Mesodermal cell (in vitro differentiated cells): ENCODE results near the gene PDE4B.
A peak's percentile ranks its signal among the peaks of the same experiment; 100 is the strongest.

Experiments used
- H3K27ac ChIP-seq: 2 replicates; pipeline ENCODE4 v1.7.0; 2013; ENCODE audit warnings: mild to moderate bottlenecking, low read depth, low read length, moderate library complexity; ENCODE audit not compliant: severe bottlenecking
- H3K36me3 ChIP-seq: 2 replicates; pipeline ENCODE4 v1.7.1; 2013; ENCODE audit warnings: mild to moderate bottlenecking, low read length, moderate library complexity; ENCODE audit not compliant: control insufficient read depth, insufficient read depth
- H3K4me1 ChIP-seq: one replicate; pipeline ENCODE4 v1.7.1; 2013; ENCODE audit warnings: mild to moderate bottlenecking, low read length; ENCODE audit not compliant: insufficient read depth, control insufficient read depth, poor library complexity, severe bottlenecking
- H3K4me3 ChIP-seq: 2 replicates; pipeline ENCODE4 v1.7.0; 2013; ENCODE audit warnings: low read length, control low read depth, mild to moderate bottlenecking; ENCODE audit not compliant: insufficient read depth, poor library complexity, severe bottlenecking; ENCODE audit errors: extremely low read depth
- H3K9me3 ChIP-seq: 2 replicates; pipeline ENCODE4 v1.7.1; 2013; ENCODE audit warnings: mild to moderate bottlenecking, low read length, moderate library complexity; ENCODE audit not compliant: control insufficient read depth
- WGBS, 2 experiments: methylation state at CpG; one replicate each; pipeline ENCODE4 v1.1.5; 2013; ENCODE audit warnings: missing lambda C conversion rate in 2 of 2; ENCODE audit not compliant: insufficient coverage in 2 of 2; 5-methylcytosine and 5-hydroxymethylcytosine counted together

PDE4B gene

DNA sequence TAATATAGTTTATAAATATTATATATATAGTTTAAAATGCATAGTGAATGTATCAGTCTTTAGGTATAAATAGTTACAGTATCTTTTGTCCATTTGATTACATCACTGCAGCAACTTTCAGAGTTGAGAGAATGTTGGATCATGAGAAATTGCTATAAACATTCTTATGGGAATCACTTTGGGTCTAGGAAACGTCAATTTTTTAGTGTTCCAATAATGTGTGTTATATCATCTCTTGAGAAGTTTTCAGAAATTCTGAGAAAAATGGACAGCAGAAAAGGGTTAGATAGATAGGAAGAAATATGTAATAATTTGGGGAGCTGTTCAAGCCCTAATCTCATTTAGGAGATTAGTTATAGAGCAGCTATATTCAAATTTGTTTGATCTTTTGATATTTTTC, 556.1 kb downstream of the PDE4B start:
- no peaks in the 10 kb centered on the region for H3K9me3 ChIP-seq
- WGBS, 2 experiments, result 100% methylated on average over 1 of the region's 1 CpG
- H3K27ac ChIP-seq, result no peak overlapping the region
- peaks cover 43% of the 10 kb centered on the region for H3K4me1 ChIP-seq
- no peak overlapping the region for H3K4me3 ChIP-seq
- peaks cover 7% of the 10 kb centered on the region for H3K36me3 ChIP-seq

DNA sequence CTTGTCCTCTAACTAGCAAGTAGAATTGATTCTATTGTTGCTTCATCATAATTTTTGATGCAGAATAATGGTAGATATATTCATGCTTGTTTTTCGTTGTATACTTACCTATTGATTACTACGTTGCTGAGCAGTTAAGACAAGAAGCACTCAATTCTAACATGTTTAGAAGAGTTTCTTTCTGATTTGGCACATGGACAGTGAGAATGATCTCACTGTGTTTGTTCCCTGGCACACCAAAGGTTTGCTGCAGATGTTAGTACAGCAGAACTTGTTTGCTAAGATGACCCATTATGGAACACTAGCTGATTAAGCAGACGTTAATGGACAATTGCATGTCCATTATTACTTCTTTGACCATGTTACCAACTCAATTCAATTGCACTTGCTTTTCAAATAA, 556.5 kb downstream of the PDE4B start:
- 33 to 100% methylated on average over 1 of the region's 3 CpGs for WGBS, 2 experiments
- H3K9me3 ChIP-seq, result no peaks in the 10 kb centered on the region
- H3K27ac ChIP-seq, result peak overlapping the region; percentile 78
- peaks cover 4% of the 10 kb centered on the region for H3K36me3 ChIP-seq
- peaks cover 47% of the 10 kb centered on the region for H3K4me1 ChIP-seq
- H3K4me3 ChIP-seq, result no peak overlapping the region

DNA sequence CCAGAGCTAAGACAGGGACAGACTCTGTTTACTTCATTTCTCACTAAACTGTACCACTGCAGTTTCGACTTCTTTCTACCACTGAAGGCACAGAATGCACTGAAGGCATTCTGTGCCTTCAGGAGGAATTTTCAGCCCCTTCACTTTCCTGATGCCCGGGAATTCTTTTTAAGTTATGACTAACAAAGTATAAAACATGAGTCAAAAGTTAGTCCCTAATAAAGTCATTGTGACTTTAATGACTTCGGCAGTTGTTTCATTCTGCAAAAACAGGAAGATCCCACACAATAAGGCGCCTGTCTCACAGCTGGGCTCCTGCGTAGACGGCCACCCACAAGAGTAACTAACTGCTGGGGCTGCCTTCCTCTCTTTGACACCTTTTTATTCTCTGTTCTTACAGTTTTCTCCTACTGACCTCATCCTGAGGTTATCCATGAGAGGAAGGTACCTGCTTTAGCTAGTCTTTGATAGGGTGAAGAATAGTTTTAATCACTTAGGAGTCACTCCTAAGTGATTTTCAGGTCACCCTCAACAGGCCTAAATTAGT, 557.4 kb downstream of the PDE4B start:
- Histone ChIP-seq H3K4me3 (no peak overlapping the region), H3K4me1 (peaks cover 49% of the 10 kb centered on the region), H3K9me3 (no peaks in the 10 kb centered on the region), H3K36me3 (peaks cover 4% of the 10 kb centered on the region), H3K27ac (peak overlapping the region; percentile 78)
- WGBS, 2 experiments, result 8 to 18% methylated on average over 4 of the region's 6 CpGs

- Histone ChIP-seq H3K4me1 (peaks cover 62% of the 10 kb centered on the region), H3K27ac (peak overlapping the region; percentile 7)
Measured at GRCh38 chr1:66351478-66351877, 558.8 kb downstream of the PDE4B start.

DNA sequence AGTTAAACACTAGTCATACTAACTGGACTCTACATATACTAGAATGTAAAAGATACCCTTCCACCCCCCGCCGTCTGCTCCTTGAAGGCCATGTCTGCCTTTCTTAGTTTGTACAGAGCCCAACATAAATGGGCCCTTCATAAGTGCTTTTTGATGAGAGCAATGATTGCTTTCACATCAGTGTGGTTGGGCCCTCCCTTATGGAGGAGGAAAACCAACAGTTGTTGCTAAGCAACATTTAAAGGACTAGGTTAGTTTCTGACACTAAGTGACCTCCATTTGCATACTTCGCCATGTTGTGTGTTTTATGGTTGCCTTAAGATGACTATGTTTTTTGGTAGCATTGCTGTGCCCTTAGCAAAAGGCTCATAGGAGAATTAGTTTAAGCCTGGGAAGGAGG, 559.2 kb downstream of the PDE4B start:
- H3K4me1 ChIP-seq, result peaks cover 67% of the 10 kb centered on the region
- H3K9me3 ChIP-seq, result no peaks in the 10 kb centered on the region
- no peak overlapping the region for H3K4me3 ChIP-seq
- peaks cover 6% of the 10 kb centered on the region for H3K36me3 ChIP-seq
- WGBS, 2 experiments, result 96 to 100% methylated on average over 2 to 3 of the region's 3 CpGs
- H3K27ac ChIP-seq, result peak overlapping the region; percentile 31

More at GRCh38 chr1:66351478-66351877, 558.8 kb downstream of the PDE4B start:
- Histone ChIP-seq H3K9me3 (no peaks in the 10 kb centered on the region), H3K4me3 (no peak overlapping the region), H3K36me3 (peaks cover 3% of the 10 kb centered on the region)

DNA sequence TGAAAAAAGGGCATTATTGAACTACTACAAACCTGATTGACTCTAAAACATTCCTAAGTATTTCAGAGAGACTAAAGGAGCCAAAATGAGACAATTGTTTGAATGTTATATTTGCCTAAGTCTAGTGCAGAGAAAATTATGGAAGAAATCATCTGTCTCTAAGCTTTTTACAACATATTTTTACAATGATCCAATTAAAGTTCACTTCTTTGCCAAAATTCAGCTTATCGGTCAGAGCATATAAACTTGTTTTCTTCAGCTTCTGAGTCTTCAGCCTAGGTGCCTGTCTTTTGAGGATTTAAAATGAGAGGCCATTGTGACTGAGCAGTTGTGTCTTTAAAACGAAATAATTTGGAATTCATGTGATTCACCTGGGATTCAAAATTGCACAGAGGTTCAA, 560.1 kb downstream of the PDE4B start:
- H3K27ac ChIP-seq, result peak overlapping the region; percentile 31
- peaks cover 75% of the 10 kb centered on the region for H3K4me1 ChIP-seq
- peaks cover 14% of the 10 kb centered on the region for H3K36me3 ChIP-seq
- no peaks in the 10 kb centered on the region for H3K9me3 ChIP-seq
- 92% methylated on average over 1 of the region's 2 CpGs; no CpG with 5 or more reads in 1 of the 2 experiments for WGBS, 2 experiments
- no peak overlapping the region for H3K4me3 ChIP-seq

- H3K27ac ChIP-seq, result peak overlapping the region; percentile 31
- WGBS, 2 experiments, result 40 to 73% methylated on average over 3 to 5 of the region's 5 CpGs
- no peak overlapping the region for H3K4me3 ChIP-seq
- peaks cover 77% of the 10 kb centered on the region for H3K4me1 ChIP-seq
- no peaks in the 10 kb centered on the region for H3K9me3 ChIP-seq
- H3K36me3 ChIP-seq, result peaks cover 18% of the 10 kb centered on the region
Measured at GRCh38 chr1:66353257-66353656, 560.6 kb downstream of the PDE4B start.

DNA sequence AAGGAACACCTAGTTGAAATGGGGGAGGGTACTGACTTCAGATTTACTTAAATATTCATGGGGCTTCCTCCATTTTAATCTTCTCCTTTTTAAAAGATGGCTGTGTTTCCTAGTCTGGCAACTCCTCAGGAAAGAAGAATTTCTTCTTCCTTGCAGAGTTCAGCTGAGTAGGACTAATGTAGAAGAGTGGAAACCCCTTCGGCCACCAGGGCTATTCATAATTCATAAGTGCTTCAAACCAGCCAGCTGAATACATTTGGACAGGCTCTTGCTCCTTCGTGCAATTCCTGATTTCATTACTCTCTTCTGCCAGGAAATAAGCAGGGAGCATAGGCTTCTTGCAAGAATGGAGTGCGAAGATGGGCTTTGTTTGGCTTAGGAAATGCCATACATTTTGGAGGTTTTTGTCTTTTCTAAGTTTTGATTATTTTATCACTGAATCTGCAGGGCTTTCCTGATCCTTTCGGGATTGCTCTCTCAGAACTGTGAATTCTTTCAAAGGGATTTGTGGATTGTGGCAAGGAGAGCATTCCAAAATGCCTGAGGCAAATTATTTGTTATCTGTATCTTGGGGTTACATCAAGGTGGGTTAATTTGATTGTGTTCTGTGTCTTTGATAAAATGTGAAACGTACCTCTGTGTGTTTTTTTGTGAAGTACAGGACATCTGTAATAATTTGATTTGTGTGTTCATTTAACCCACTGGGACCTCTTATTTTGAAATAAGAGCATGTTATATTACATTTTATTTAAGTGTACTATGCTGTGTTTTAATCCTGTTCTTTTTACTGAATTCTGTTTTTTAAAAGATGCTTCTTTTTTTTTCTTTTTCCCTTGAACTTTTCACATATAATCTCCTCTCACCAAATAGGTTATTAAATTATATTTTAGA, 561.9 kb downstream of the PDE4B start:
- 0 to 20% methylated on average over 1 to 2 of the region's 5 CpGs for WGBS, 2 experiments
- H3K4me1 ChIP-seq, result peaks cover 72% of the 10 kb centered on the region
- H3K4me3 ChIP-seq, result no peak overlapping the region
- H3K36me3 ChIP-seq, result peaks cover 20% of the 10 kb centered on the region
- H3K9me3 ChIP-seq, result no peaks in the 10 kb centered on the region
- peak overlapping the region; percentile 71 for H3K27ac ChIP-seq

DNA sequence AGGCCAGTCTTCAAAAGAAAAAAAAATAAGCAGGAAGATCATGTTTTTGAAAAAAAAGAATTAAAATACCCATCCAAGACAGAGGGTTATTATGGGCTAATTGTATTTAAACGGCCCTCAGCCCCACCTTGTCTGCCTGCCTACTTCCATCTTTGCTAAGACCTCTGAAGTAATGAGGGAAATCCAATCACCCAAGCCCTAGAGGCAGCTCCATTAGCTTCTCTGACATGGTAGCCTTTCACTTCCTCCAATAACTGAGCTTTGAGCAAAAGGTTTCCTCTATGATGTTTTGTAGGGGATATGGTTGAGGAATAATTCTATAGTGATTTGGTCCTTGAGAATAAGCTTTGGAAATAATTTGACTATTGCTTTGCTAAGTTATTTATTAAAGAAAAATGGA, 563.1 kb downstream of the PDE4B start:
- Histone ChIP-seq H3K4me1 (peaks cover 69% of the 10 kb centered on the region), H3K4me3 (no peak overlapping the region), H3K27ac (no peak overlapping the region), H3K9me3 (no peaks in the 10 kb centered on the region), H3K36me3 (peaks cover 20% of the 10 kb centered on the region)
- WGBS, 2 experiments, result no CpG with 5 or more reads among the region's 1 CpG

- 23% methylated on average over 2 of the region's 2 CpGs; no CpG with 5 or more reads in 1 of the 2 experiments for WGBS, 2 experiments
Measured at GRCh38 chr1:66356605-66357004, 563.9 kb downstream of the PDE4B start.

DNA sequence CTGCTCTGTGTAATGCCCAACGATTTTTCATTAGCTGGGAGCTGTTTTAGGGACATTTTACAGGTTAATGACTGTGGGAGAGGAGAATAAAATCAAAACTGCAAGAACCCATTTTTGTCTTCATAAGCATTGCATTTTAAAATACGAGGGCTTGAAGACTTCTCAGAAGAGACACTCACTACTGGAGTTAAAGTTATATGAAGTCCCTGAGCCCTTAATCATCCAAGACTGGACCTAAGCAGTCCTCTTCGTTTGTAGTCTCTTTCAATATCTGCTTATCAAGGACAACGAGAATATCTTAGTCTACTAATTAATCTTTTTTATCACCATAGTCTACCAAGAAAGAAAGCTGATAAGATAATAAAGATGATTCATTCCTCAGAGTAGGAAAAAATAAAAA, 564.3 kb downstream of the PDE4B start:
- Histone ChIP-seq H3K4me1 (peaks cover 61% of the 10 kb centered on the region), H3K4me3 (no peak overlapping the region), H3K27ac (peak overlapping the region; percentile 30), H3K36me3 (peaks cover 26% of the 10 kb centered on the region), H3K9me3 (no peaks in the 10 kb centered on the region)
- 73% methylated on average over 2 of the region's 4 CpGs; no CpG with 5 or more reads in 1 of the 2 experiments for WGBS, 2 experiments

More at GRCh38 chr1:66356605-66357004, 563.9 kb downstream of the PDE4B start:
- Histone ChIP-seq H3K4me1 (peaks cover 65% of the 10 kb centered on the region), H3K9me3 (no peaks in the 10 kb centered on the region), H3K4me3 (no peak overlapping the region), H3K36me3 (peaks cover 22% of the 10 kb centered on the region), H3K27ac (peak overlapping the region; percentile 30)
